ENCODE results near the gene TLCD3A. TPM values are rescaled to one million over a fixed set of nuclear protein-coding genes. Genes with fewer than 3 reads are reported as not detected.

The TLCD3A gene
- total RNA-seq, 1 donor from 2014 or later, result 38.4 TPM

DNA sequence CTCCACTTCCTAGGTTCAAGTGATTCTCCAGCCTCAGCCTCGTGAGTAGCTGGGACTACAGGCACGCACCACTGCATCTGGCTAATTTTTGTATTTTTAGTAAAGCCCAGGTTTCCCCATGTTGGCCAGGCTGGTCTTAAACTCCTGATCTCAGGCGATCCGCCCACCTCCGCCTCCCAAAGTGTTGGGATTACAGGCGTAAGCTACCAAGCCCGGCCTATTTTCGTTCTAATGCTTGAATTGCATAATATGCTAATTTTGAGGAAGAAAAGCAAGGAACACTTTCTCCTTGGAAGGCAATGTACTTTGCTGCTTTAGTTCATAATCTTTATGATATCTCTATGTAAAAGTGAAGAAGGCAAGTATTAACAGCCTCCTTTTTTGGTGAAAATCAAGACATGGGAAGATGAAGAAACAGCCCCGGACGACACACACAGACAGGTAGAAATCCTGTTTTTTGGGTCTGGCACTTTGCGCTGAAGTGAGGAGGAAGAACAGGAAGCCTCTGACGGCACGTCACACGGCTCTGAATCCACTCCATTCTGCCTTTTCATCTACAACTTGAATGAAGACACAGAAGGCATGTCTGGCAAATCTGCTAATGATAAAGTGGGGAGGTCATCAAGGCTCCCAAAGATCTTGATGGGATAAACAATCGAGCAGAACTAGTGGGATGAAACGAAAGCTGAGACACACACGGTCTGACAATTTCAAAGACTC lies 42.7 kb upstream of the TLCD3A start:
- Histone ChIP-seq H3K36me3 (ENCODE audit: control insufficient read depth, insufficient read depth, low read length) (peaks cover 1% of the 10 kb centered on the region), H3K4me3 (ENCODE audit: low read depth, low read length) (no peak overlapping the region), H3K27me3 (ENCODE audit: control insufficient read depth, insufficient read depth, low read length) (no peaks in the 10 kb centered on the region)
- DNase-seq (ENCODE audit: low read depth), result no peak
- TF ChIP-seq, protein P1, sequence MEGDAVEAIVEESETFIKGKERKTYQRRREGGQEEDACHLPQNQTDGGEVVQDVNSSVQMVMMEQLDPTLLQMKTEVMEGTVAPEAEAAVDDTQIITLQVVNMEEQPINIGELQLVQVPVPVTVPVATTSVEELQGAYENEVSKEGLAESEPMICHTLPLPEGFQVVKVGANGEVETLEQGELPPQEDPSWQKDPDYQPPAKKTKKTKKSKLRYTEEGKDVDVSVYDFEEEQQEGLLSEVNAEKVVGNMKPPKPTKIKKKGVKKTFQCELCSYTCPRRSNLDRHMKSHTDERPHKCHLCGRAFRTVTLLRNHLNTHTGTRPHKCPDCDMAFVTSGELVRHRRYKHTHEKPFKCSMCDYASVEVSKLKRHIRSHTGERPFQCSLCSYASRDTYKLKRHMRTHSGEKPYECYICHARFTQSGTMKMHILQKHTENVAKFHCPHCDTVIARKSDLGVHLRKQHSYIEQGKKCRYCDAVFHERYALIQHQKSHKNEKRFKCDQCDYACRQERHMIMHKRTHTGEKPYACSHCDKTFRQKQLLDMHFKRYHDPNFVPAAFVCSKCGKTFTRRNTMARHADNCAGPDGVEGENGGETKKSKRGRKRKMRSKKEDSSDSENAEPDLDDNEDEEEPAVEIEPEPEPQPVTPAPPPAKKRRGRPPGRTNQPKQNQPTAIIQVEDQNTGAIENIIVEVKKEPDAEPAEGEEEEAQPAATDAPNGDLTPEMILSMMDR (IDR thresholded peaks at IDR 0.05; ENCODE audit: insufficient read depth, low read length, poor library complexity, severe bottlenecking), result no peak

DNA sequence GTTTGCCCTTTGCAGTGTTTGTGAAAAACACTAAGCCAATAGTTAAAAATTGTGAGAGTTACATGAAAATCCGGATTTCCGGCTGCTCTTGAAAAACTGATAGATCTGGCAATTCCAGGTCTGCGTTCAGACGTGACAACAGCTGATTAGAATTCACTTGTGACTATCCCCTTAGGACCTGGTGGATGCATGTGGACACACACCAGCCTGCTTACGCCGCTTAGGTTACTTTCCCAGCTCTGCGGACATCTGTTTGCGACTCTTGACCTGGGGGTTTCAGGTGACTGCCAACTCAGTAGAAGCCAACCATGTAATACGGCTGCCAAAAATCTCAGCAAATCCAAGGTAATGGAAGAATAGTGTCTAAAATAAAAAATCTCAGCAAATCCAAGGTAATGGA lies 42.0 kb upstream of the TLCD3A start:
- H3K4me3 ChIP-seq (ENCODE audit: low read depth, low read length), result no peak overlapping the region
- TF ChIP-seq, protein P1 (IDR thresholded peaks at IDR 0.05; ENCODE audit: insufficient read depth, low read length, poor library complexity, severe bottlenecking), result no peak
- no peaks in the 10 kb centered on the region for H3K27me3 ChIP-seq (ENCODE audit: control insufficient read depth, insufficient read depth, low read length)
- peaks cover 1% of the 10 kb centered on the region for H3K36me3 ChIP-seq (ENCODE audit: control insufficient read depth, insufficient read depth, low read length)
- DNase-seq (ENCODE audit: low read depth), result no peak

DNA sequence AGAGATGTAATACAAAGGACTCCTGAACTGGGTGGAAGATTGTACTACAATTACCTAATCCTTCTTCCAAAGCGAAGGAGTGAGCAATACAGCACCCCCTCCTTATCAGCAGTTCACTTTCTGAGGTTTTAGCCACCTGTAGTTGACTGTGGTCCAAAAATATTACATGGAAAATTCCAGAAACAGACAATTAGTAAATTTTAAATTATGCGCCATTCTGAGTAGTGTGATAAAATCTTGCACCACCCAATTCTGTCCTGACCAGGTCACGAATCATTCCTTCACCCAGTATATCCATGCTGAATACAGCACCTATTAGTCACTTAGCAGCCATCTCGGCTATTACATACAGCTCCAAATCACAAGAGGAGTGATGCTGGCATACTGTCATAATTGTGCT lies 41.0 kb upstream of the TLCD3A start:
- TF ChIP-seq, protein P1 (IDR thresholded peaks at IDR 0.05; ENCODE audit: insufficient read depth, low read length, poor library complexity, severe bottlenecking), result no peak
- no peak overlapping the region for H3K4me3 ChIP-seq (ENCODE audit: low read depth, low read length)
- peaks cover 3% of the 10 kb centered on the region for H3K36me3 ChIP-seq (ENCODE audit: control insufficient read depth, insufficient read depth, low read length)
- no peaks in the 10 kb centered on the region for H3K27me3 ChIP-seq (ENCODE audit: control insufficient read depth, insufficient read depth, low read length)
- DNase-seq (ENCODE audit: low read depth), result no peak

DNA sequence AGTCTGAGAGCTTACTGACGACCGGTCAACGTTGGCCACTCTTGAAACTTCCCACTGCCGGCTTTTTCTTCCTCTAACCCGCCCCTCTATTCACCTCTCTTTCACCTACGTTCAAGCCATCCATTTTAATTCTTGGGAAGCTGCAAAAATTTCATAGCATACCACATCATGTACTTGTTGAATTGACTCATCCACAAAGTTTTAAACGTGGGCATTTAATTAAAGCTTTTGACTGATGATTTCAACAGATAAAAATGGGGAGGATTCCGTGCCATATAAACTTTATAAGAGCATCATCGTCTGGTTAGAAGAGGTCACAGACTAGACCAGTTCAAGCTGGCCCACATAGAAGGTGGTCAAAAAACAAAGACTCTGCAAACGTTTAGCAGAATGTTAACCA lies 40.3 kb upstream of the TLCD3A start:
- no peak overlapping the region for H3K4me3 ChIP-seq (ENCODE audit: low read depth, low read length)
- no peak for DNase-seq (ENCODE audit: low read depth)
- peaks cover 2% of the 10 kb centered on the region for H3K36me3 ChIP-seq (ENCODE audit: control insufficient read depth, insufficient read depth, low read length)
- no peaks in the 10 kb centered on the region for H3K27me3 ChIP-seq (ENCODE audit: control insufficient read depth, insufficient read depth, low read length)
- TF ChIP-seq, protein P1 (IDR thresholded peaks at IDR 0.05; ENCODE audit: insufficient read depth, low read length, poor library complexity, severe bottlenecking), result no peak

DNA sequence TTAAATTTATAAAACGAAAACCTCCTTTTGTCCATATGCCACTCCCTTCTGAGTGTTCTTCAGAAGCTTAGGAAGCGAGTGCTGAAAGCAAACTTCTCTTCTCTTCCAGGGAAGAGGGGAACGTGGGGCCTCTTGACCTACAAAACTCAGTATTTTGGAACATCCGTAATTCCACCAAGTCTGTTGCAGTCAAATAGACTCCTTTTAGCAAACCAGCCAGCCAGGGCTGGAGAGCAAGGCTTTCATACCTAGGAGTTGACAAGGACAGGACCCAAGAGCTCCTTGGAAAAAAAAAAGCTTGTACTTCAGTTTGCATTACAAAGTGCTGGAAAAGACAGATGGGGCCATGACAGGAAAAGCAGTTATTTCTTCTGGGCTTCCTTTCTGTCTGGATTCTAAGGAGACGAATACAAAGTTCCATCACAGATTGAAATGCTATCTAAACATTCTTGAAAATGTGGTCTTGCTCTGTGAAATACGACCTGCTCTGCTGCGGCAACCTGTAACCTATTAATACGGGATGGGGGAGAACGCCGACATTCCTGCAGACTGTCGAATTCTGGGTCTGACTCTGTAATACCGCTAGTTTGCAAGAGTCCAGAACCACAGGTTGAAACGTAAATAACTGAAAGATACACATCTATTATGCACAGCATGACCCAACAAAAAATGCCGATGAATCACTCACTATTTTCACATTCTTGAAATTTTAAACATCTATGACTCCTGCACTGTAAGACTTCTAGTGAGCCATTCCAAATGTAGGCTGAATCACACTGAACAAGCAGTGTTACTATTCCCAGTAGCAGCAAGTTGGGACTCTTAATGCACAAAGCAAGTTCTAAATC lies 38.4 kb upstream of the TLCD3A start:
- H3K27me3 ChIP-seq (ENCODE audit: control insufficient read depth, insufficient read depth, low read length), result no peaks in the 10 kb centered on the region
- DNase-seq (ENCODE audit: low read depth), result peak; percentile 96
- H3K36me3 ChIP-seq (ENCODE audit: control insufficient read depth, insufficient read depth, low read length), result peaks cover 2% of the 10 kb centered on the region
- TF ChIP-seq, protein P1 (IDR thresholded peaks at IDR 0.05; ENCODE audit: insufficient read depth, low read length, poor library complexity, severe bottlenecking), result no peak
- no peak overlapping the region for H3K4me3 ChIP-seq (ENCODE audit: low read depth, low read length)
